ENCODE data around the gene MARVELD3.

- no peak for TF ChIP-seq CTCF (conservative IDR thresholded peaks at IDR 0.05; ENCODE audit: low read length)
- TF ChIP-seq EZH2phosphoT487 (IDR thresholded peaks at IDR 0.05; ENCODE audit: borderline replicate concordance) = no peak
Observed at GRCh38 chr16:71630808-71631207, 4.8 kb downstream of the MARVELD3 start.

Data from Loucy (cell line).